Parathyroid adenoma (tissue), 2 donors: ENCODE measurements around the gene GGT1.
"Not testable (repeated sequence)": the region's sequence is repeated elsewhere in the genome, so short reads cannot be mapped to it uniquely, and the experiment has no call there.

Experiments
- H2AFZ ChIP-seq: fragments of 300-600 bp; sonication (generic); one replicate; pipeline ENCODE4 v1.7.0; 2017; ENCODE audit warnings: antibody characterized with exemption, mild to moderate bottlenecking
- H3K27ac ChIP-seq: fragments of 300-600 bp; sonication (generic); one replicate; pipeline ENCODE4 v1.7.0; 2017
- H3K27me3 ChIP-seq: fragments of 300-600 bp; sonication (generic); one replicate; pipeline ENCODE4 v1.7.0; 2017; ENCODE audit warnings: low read length; ENCODE audit not compliant: control insufficient read depth, insufficient read depth
- H3K36me3 ChIP-seq: fragments of 300-600 bp; sonication (generic); one replicate; pipeline ENCODE4 v1.7.0; 2017; ENCODE audit warnings: low read length; ENCODE audit not compliant: control insufficient read depth, insufficient read depth
- H3K4me1 ChIP-seq: fragments of 300-600 bp; sonication (generic); one replicate; pipeline ENCODE4 v1.7.0; 2017; ENCODE audit warnings: control low read depth
- H3K4me2 ChIP-seq: fragments of 300-600 bp; sonication (generic); one replicate; pipeline ENCODE4 v1.7.0; 2017; ENCODE audit warnings: low read length
- H3K4me3 ChIP-seq: fragments of 300-600 bp; sonication (generic); one replicate; pipeline ENCODE4 v1.7.0; 2017; ENCODE audit warnings: low read depth, low read length
- H3K79me2 ChIP-seq: fragments of 300-600 bp; sonication (generic); one replicate; pipeline ENCODE4 v1.7.0; 2017; ENCODE audit warnings: control low read depth
- H3K9ac ChIP-seq: fragments of 300-600 bp; sonication (generic); one replicate; pipeline ENCODE4 v1.7.0; 2017; ENCODE audit warnings: mild to moderate bottlenecking
- H3K9me3 ChIP-seq: fragments of 300-600 bp; sonication (generic); one replicate; pipeline ENCODE4 v1.7.0; 2017; ENCODE audit warnings: low read length; ENCODE audit not compliant: control insufficient read depth
- donor health status: primary hyperparathyroidism.

GGT1 gene

DNA sequence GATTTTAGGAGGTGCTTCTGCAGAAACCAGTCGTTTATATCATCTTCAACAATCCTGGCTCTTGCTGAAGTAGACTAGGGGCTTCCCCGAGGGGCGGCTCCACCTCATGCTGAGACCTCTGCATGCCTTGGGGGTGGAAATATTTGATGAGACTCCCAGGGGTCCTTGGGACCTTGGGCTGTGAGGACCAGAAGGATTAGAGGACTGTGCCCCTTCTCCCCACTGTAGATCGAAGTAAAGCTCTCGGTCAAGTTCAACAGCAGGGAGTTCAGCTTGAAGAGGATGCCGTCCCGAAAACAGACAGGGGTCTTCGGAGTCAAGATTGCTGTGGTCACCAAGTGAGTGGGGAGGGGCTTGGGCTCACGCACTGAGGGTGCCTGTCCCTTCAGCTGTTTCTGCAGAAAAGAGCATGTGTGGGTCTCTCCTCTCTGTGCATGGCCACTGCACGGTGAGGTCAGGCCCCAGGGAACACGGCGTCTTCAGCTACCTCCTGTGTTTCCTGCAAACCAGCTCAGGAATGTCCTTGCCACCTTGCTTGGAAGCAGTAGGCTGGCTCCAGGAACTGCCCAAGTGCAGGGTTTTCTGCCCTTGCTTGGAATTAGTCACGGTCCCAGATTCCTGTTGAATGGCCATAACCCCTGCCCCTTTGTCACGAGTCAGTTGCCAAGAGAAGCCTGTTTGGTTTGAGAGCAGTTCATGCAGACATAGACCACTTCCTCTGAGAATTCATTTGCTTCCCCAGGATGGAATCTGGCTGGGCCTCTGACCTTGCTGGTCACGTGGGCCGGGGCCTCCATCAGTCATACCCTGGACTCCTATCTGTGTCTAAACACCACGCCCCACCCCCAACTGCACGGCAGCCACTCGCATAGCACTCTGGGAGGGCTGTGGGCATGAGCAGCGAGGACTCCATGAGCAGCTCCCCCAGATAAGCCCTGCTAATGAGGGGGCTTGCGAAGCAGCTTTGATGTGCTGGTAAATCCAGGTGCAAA, 42.7 kb downstream of the GGT1 start:
- H3K4me1 ChIP-seq, H3K9me3 ChIP-seq, H3K27me3 ChIP-seq, H2AFZ ChIP-seq, H3K4me2 ChIP-seq, H3K4me3 ChIP-seq, H3K27ac ChIP-seq, H3K9ac ChIP-seq, H3K79me2 ChIP-seq, H3K36me3 ChIP-seq: not testable (repeated sequence)

DNA sequence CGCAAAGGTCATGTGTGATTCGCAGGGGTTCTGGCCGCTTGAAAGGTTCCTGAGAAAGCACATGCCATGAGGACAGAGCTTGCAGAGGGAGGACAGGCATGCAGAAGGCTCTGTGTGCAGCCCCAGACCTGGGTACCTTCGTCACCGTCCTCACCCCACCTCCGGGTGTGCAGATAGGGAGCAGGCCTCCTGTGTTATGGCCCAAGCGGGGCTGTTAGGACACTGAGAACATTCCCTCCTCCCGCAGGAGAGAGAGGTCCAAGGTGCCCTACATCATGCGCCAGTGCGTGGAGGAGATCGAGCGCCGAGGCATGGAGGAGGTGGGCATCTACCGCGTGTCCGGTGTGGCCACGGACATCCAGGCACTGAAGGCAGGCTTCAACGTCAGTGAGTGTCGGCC, 43.8 kb downstream of the GGT1 start:
- H2AFZ ChIP-seq, H3K4me1 ChIP-seq, H3K79me2 ChIP-seq, H3K27ac ChIP-seq, H3K4me3 ChIP-seq, H3K9me3 ChIP-seq, H3K27me3 ChIP-seq, H3K4me2 ChIP-seq, H3K36me3 ChIP-seq, H3K9ac ChIP-seq: not testable (repeated sequence)

DNA sequence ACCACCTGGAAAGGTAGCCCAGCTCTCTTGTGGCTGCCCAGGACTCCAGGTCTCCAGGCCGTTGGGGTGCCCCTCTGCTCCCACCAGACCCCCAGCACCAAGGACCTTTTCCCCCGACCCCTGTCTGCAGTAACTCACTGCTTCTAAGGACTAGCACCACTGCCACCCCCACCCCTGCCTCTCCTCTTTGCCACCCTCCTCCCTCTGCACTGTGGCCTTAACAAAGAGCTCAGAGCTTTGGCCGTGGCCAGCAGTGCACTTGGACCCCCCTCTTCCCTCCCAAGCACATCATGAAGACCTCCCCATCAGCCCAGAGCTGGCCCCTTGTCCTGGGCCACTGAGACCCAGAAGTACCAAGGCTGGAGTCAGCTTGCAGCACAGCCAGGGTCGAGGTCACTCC, 46.4 kb downstream of the GGT1 start:
- H3K79me2 ChIP-seq, H3K4me2 ChIP-seq, H3K36me3 ChIP-seq, H3K9ac ChIP-seq, H3K27me3 ChIP-seq, H3K27ac ChIP-seq, H3K4me3 ChIP-seq, H2AFZ ChIP-seq, H3K9me3 ChIP-seq, H3K4me1 ChIP-seq: not testable (repeated sequence)

DNA sequence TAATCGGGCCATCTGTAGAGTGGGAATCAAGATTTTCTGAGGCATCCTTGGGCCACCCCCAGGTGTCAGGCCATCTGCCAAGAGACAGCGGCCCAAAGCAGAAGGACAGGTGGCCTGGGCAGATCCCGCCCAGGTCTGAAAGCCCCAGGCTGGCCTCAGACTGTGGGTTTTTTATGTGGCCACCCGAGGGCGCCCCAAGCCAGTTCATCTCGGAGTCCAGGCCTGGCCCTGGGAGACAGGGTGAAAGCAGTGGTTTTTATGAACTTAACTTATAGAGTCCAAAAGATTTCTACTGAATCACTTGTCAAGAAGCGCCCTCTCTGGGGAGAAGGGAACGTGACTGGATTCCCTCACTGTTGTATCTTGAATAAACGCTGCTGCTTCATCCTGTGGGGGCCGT, 47.9 kb downstream of the GGT1 start:
- not testable (repeated sequence) for H3K4me3 ChIP-seq, H3K27me3 ChIP-seq, H3K9ac ChIP-seq, H3K9me3 ChIP-seq, H3K36me3 ChIP-seq, H3K79me2 ChIP-seq, H3K27ac ChIP-seq, H3K4me2 ChIP-seq, H2AFZ ChIP-seq, H3K4me1 ChIP-seq

DNA sequence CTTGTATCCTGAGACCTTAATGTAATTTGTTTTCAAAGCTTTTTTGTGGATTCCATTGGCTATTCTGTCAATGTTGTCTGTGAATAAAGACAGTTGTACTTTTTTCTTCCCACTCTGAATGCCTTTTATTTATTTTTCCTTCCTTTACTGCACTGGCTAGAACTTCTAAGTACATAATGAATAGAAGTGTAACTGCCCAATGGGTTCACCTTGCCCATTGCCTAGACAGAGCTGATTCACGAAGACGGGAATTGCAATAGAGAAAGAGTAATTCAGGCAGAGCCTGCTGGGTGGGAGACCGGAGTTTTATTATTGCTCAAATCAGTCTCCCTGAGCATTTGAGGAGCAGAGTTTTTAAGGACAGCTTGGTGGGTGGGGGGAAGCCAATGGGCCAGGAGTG, 62.4 kb downstream of the GGT1 start:
- H3K4me3 ChIP-seq, H3K9ac ChIP-seq, H2AFZ ChIP-seq, H3K4me1 ChIP-seq, H3K79me2 ChIP-seq, H3K9me3 ChIP-seq, H3K27me3 ChIP-seq, H3K27ac ChIP-seq, H3K4me2 ChIP-seq, H3K36me3 ChIP-seq: not testable (repeated sequence)

DNA sequence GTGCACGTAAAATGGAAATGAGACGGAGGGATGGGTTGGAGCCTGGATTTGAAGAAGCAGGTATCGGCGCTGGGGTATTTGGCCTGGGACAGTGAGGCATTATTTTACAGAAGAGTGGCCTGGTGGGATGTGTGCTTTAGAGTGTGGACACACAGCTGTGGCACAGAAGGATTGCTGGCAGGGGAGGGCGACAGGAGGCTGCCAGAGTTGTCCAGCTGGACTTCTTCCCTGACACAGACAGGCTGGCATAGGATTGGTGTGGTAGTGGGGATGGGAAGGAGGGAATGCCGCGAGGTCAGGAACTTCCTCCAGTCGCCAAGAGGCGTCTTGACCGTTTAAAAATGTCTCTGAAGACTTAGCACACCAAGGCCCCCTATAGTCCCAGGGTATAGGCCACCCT, 64.9 kb downstream of the GGT1 start:
- H3K4me2 ChIP-seq, H3K36me3 ChIP-seq: not testable (repeated sequence)

DNA sequence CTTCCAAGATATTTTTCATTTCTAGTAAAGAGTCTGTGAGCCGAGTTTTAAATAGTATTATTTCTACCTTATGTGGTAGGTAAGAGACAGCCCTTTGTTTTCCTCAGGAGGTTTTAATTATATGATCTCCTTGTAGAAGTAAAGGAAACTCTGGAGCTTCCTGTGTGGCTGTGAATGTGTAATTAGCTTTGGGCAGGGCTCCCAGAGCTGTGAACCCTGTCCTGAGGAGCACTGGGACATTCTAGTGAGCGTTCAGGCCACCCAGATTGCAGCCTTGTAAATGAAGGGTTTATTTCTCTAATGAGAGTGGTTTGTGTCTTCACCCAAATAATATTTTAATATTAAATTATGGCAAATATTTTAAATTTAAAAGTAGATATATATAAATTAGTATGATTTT, 69.5 kb downstream of the GGT1 start:
- not testable (repeated sequence) for H3K4me1 ChIP-seq, H3K9me3 ChIP-seq, H3K4me2 ChIP-seq, H3K27me3 ChIP-seq, H3K4me3 ChIP-seq, H3K27ac ChIP-seq, H3K79me2 ChIP-seq, H2AFZ ChIP-seq, H3K9ac ChIP-seq, H3K36me3 ChIP-seq

More for the DNA sequence above, 64.9 kb downstream of the GGT1 start:
- not testable (repeated sequence) for H3K27ac ChIP-seq, H3K9ac ChIP-seq, H3K4me3 ChIP-seq, H3K9me3 ChIP-seq, H3K27me3 ChIP-seq, H2AFZ ChIP-seq, H3K4me1 ChIP-seq, H3K79me2 ChIP-seq
